Measurements from ENCODE around the gene UTF1.

Gene UTF1

DNA sequence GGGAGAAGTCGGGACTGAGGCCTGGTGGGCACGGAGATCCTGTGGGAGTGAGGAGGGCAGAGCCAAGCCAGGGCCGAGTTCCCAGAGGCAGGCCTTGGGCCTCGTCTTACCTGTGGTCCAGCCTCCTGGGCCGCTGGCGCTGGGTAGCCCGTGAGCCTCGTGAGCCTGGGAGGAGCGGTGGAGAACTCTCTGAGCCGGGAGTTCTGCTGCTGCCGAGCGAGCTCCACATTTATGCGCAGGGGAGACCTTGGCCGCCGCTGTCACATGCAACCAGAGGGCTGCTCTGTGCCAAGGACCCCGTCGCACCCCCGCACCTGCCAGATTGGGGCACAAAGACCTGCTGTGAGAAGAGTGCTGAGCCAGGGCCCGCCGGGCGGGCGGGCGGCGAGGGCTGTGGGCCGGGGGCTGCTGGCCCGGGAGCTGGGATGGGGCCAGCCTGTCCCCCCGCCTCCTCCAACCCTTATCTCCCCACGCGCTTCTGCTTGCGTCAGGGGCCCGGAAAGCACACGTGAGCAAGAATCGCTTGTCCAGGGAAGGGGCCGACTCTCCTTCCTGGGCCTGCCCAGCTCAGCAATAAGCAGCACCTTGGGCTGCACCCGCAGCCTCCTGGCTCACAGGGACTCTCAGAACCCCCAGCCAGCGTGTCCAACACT is 17.8 kb downstream of the UTF1 start:
- H3K4me3 ChIP-seq (ENCODE audit: low read depth, low read length): no peak overlapping the region
- no peaks in the 10 kb centered on the region for H3K27me3 ChIP-seq (ENCODE audit: control insufficient read depth, insufficient read depth, low read length)

GRCh38 chr10:133248334-133248715 is 18.3 kb downstream of the UTF1 start:
- Histone ChIP-seq H3K36me3 (ENCODE audit: control insufficient read depth, insufficient read depth, low read length) (no peaks in the 10 kb centered on the region), H3K9me3 (ENCODE audit: control insufficient read depth, insufficient read depth, low read length) (no peaks in the 10 kb centered on the region), H3K4me3 (ENCODE audit: low read depth, low read length) (no peak overlapping the region), H3K9ac (ENCODE audit: low read depth, low read length) (no peak overlapping the region), H3K4me1 (ENCODE audit: control insufficient read depth, insufficient read depth, low read length) (peaks cover 4% of the 10 kb centered on the region), H3K27me3 (ENCODE audit: control insufficient read depth, insufficient read depth, low read length) (no peaks in the 10 kb centered on the region)

More for the DNA sequence above, 17.8 kb downstream of the UTF1 start:
- H3K9ac ChIP-seq (ENCODE audit: low read depth, low read length): no peak overlapping the region
- H3K4me1 ChIP-seq (ENCODE audit: control insufficient read depth, insufficient read depth, low read length): peaks cover 4% of the 10 kb centered on the region
- H3K9me3 ChIP-seq (ENCODE audit: control insufficient read depth, insufficient read depth, low read length): no peaks in the 10 kb centered on the region
- no peaks in the 10 kb centered on the region for H3K36me3 ChIP-seq (ENCODE audit: control insufficient read depth, insufficient read depth, low read length)

DNA sequence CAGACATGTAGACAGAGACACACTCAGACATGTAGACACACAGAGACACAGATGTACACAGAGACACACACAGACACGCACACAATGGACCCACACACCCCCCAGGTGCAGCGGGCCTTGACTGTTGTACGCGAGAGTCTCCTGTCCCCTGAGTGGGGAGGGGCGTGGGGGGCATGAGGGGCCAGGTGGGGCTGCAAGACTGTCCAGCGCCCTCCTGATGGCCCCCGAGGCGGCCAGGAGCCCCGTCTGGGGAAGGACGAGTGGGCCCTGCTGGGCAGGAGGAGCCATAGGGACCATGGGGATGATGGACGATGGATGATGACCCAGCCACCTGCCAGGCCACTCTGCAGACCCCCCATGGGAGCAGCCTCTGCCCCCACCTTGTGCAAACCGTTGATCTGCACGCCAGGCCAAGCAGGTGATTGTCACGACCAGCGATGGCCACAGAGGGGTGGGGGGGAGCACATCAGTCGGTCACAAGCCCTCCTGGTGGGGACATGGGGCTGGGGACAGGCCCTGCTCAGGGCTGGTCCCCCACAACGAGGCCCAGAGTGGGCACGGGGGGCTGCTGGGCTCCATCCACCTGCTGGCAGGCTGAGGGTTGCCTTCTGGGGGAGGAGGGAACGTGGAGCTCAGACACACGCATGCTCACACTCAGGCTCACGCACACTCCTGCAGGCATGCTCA is 19.2 kb downstream of the UTF1 start:
- Histone ChIP-seq H3K4me3 (ENCODE audit: low read depth, low read length) (no peak overlapping the region), H3K9me3 (ENCODE audit: control insufficient read depth, insufficient read depth, low read length) (no peaks in the 10 kb centered on the region), H3K36me3 (ENCODE audit: control insufficient read depth, insufficient read depth, low read length) (no peaks in the 10 kb centered on the region), H3K4me1 (ENCODE audit: control insufficient read depth, insufficient read depth, low read length) (peaks cover 4% of the 10 kb centered on the region), H3K9ac (ENCODE audit: low read depth, low read length) (no peak overlapping the region), H3K27me3 (ENCODE audit: control insufficient read depth, insufficient read depth, low read length) (no peaks in the 10 kb centered on the region)

GRCh38 chr10:133249975-133250754 is 20.1 kb downstream of the UTF1 start:
- no peak overlapping the region for H3K9ac ChIP-seq (ENCODE audit: low read depth, low read length)
- H3K27me3 ChIP-seq (ENCODE audit: control insufficient read depth, insufficient read depth, low read length): no peaks in the 10 kb centered on the region
- no peaks in the 10 kb centered on the region for H3K36me3 ChIP-seq (ENCODE audit: control insufficient read depth, insufficient read depth, low read length)
- peaks cover 4% of the 10 kb centered on the region for H3K4me1 ChIP-seq (ENCODE audit: control insufficient read depth, insufficient read depth, low read length)
- H3K9me3 ChIP-seq (ENCODE audit: control insufficient read depth, insufficient read depth, low read length): no peaks in the 10 kb centered on the region
- H3K4me3 ChIP-seq (ENCODE audit: low read depth, low read length): no peak overlapping the region

DNA sequence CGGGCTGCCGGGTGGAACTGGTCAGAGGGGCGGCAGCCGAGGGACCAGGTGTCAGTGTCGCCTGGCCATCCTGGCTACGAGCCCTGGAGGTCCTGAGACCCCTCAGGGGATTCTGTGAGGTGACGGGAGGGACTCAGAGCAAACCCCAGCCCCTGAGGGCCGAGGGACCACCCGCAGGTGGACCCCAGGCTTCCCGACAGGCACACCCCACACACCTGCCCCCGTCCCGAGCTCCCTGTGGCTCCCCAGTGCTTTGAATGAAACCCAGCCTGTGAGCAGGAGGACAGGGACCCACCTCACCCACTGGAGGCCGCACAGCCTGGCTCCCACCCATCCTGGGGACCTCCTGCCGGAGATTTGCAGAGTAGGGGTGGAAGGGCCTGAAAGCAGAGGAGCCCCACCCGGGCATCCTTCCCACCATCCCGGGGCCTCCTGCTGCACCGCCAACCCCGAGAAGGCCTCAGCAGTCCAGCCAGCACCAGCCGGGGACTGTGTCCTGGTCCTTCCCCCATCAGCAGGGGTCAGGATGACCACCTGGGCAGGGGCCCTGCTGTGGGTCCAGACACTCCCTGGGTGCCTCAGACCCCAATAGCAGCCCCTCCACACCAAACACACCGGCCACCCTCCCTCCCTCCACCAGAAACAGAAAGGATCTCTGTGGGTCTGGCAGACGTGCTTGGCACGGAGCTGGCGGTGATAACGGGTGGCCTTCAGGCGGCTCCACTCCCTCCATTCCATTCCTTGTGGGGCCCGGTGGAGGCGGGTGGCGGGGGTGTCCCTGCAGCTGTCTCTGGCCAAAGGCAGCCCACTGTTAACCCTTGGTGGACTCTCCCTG is 21.6 kb downstream of the UTF1 start:
- peaks cover 4% of the 10 kb centered on the region for H3K4me1 ChIP-seq (ENCODE audit: control insufficient read depth, insufficient read depth, low read length)
- no peaks in the 10 kb centered on the region for H3K9me3 ChIP-seq (ENCODE audit: control insufficient read depth, insufficient read depth, low read length)
- H3K4me3 ChIP-seq (ENCODE audit: low read depth, low read length): no peak overlapping the region
- H3K9ac ChIP-seq (ENCODE audit: low read depth, low read length): no peak overlapping the region
- H3K27me3 ChIP-seq (ENCODE audit: control insufficient read depth, insufficient read depth, low read length): no peaks in the 10 kb centered on the region
- H3K36me3 ChIP-seq (ENCODE audit: control insufficient read depth, insufficient read depth, low read length): no peaks in the 10 kb centered on the region

GRCh38 chr10:133252223-133252552 is 22.2 kb downstream of the UTF1 start:
- Histone ChIP-seq H3K27me3 (ENCODE audit: control insufficient read depth, insufficient read depth, low read length) (no peaks in the 10 kb centered on the region), H3K9ac (ENCODE audit: low read depth, low read length) (no peak overlapping the region), H3K4me3 (ENCODE audit: low read depth, low read length) (no peak overlapping the region), H3K36me3 (ENCODE audit: control insufficient read depth, insufficient read depth, low read length) (no peaks in the 10 kb centered on the region), H3K9me3 (ENCODE audit: control insufficient read depth, insufficient read depth, low read length) (no peaks in the 10 kb centered on the region), H3K4me1 (ENCODE audit: control insufficient read depth, insufficient read depth, low read length) (peaks cover 5% of the 10 kb centered on the region)

GRCh38 chr10:133253361-133253955 is 23.4 kb downstream of the UTF1 start:
- no peaks in the 10 kb centered on the region for H3K27me3 ChIP-seq (ENCODE audit: control insufficient read depth, insufficient read depth, low read length)
- H3K9me3 ChIP-seq (ENCODE audit: control insufficient read depth, insufficient read depth, low read length): no peaks in the 10 kb centered on the region
- peaks cover 3% of the 10 kb centered on the region for H3K4me1 ChIP-seq (ENCODE audit: control insufficient read depth, insufficient read depth, low read length)
- H3K9ac ChIP-seq (ENCODE audit: low read depth, low read length): no peak overlapping the region
- no peak overlapping the region for H3K4me3 ChIP-seq (ENCODE audit: low read depth, low read length)
- no peaks in the 10 kb centered on the region for H3K36me3 ChIP-seq (ENCODE audit: control insufficient read depth, insufficient read depth, low read length)

- Histone ChIP-seq H3K4me1 (ENCODE audit: control insufficient read depth, insufficient read depth, low read length) (peaks cover 3% of the 10 kb centered on the region), H3K27me3 (ENCODE audit: control insufficient read depth, insufficient read depth, low read length) (no peaks in the 10 kb centered on the region), H3K9ac (ENCODE audit: low read depth, low read length) (no peak overlapping the region), H3K36me3 (ENCODE audit: control insufficient read depth, insufficient read depth, low read length) (no peaks in the 10 kb centered on the region), H3K9me3 (ENCODE audit: control insufficient read depth, insufficient read depth, low read length) (no peaks in the 10 kb centered on the region), H3K4me3 (ENCODE audit: low read depth, low read length) (no peak overlapping the region)
These were observed 24.6 kb downstream of the UTF1 start for GRCh38 chr10:133254421-133255120.

DNA sequence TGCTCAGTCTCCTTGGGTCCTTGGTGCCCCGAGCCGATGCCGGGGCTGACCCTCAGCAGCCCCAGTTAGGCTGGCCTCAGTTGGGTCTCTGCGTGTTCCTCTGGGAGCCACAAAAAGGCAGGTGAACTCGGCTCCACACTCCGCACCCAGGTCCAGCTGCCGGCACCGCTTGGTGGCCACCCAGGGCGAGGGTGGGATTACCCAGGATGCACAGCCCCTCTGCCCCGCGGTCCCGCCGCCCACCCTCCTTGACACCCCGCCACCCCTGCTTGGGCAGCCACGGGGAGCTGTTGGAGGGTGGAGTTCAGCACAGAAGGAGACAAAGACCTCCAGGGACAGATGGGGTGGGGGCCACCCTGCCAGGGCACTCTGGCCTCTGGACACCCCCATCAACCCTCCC is 25.3 kb downstream of the UTF1 start:
- no peaks in the 10 kb centered on the region for H3K27me3 ChIP-seq (ENCODE audit: control insufficient read depth, insufficient read depth, low read length)
- H3K4me1 ChIP-seq (ENCODE audit: control insufficient read depth, insufficient read depth, low read length): peaks cover 3% of the 10 kb centered on the region
- H3K9me3 ChIP-seq (ENCODE audit: control insufficient read depth, insufficient read depth, low read length): no peaks in the 10 kb centered on the region
- H3K4me3 ChIP-seq (ENCODE audit: low read depth, low read length): no peak overlapping the region
- H3K9ac ChIP-seq (ENCODE audit: low read depth, low read length): no peak overlapping the region
- H3K36me3 ChIP-seq (ENCODE audit: control insufficient read depth, insufficient read depth, low read length): no peaks in the 10 kb centered on the region

DNA sequence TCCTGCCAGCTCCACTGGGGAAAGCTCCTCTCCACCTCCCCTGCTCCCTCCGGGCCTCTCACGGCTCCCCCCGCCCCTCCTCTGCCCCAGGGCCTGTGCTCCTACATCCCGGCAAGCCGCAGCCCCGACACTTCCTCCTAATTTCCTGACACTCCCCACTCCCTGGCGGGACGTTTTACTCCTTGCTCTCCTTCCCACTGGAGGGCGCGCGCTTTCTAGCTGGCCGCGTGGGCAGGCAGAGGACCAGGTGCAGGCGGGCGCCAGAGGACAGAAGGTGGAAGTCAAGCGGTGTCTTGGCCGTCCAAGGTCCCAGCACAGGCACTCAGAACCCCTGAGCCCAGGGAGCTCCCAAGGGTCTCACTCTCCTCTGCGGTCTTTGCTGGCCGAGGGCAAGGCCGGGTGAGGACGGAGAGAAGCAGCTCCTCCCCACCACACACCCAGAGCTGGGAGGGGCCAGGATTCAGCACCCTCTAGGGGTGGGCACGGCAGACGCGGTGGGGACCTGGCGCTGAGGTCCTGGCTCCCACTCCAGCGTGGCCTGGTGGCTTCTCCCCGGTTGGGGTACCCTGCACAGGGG is 27.6 kb downstream of the UTF1 start:
- Histone ChIP-seq H3K4me1 (ENCODE audit: control insufficient read depth, insufficient read depth, low read length) (peaks cover 6% of the 10 kb centered on the region), H3K4me3 (ENCODE audit: low read depth, low read length) (peak overlapping the region; percentile 41), H3K36me3 (ENCODE audit: control insufficient read depth, insufficient read depth, low read length) (no peaks in the 10 kb centered on the region), H3K27me3 (ENCODE audit: control insufficient read depth, insufficient read depth, low read length) (peaks cover 6% of the 10 kb centered on the region), H3K9ac (ENCODE audit: low read depth, low read length) (peak overlapping the region; percentile 37), H3K9me3 (ENCODE audit: control insufficient read depth, insufficient read depth, low read length) (no peaks in the 10 kb centered on the region)
